GM23248 (cell line): Measurements from ENCODE around the gene IGF1R. TPM values are rescaled to one million over a fixed set of nuclear protein-coding genes. Genes with fewer than 3 reads are reported as not detected.

Experiments used
- DNase-seq: peaks from one replicate; pipeline ENCODE4 v3.0.0-alpha.2; 2015
- H2AFZ ChIP-seq: fragments of 200-600 bp; sonication (generic); 2 replicates; pipeline ENCODE4 v1.6.1; 2016; ENCODE audit warnings: antibody characterized with exemption
- H3F3A ChIP-seq: fragments of 200-600 bp; sonication (generic); 2 replicates; pipeline ENCODE4 v1.6.1; 2016; ENCODE audit warnings: mild to moderate bottlenecking, antibody characterized with exemption, mixed run types; ENCODE audit not compliant: insufficient read depth
- H3K27ac ChIP-seq: fragments of 200-600 bp; sonication (generic); 2 replicates; pipeline ENCODE4 v1.5.1; 2016; ENCODE audit warnings: mild to moderate bottlenecking
- H3K27me3 ChIP-seq: fragments of 200-600 bp; sonication (generic); replicated peaks from 2 replicates; pipeline ENCODE4 v1.6.1; 2016; ENCODE audit warnings: mild to moderate bottlenecking; ENCODE audit not compliant: insufficient read depth
- H3K36me3 ChIP-seq: fragments of 200-600 bp; sonication (generic); 2 replicates; pipeline ENCODE4 v1.6.1; 2016; ENCODE audit warnings: low read depth, mild to moderate bottlenecking
- H3K4me1 ChIP-seq: fragments of 200-600 bp; sonication (generic); 2 replicates; pipeline ENCODE4 v1.6.1; 2016; ENCODE audit warnings: mild to moderate bottlenecking; ENCODE audit not compliant: insufficient read depth
- H3K4me2 ChIP-seq: fragments of 200-600 bp; sonication (generic); one replicate; pipeline ENCODE4 v1.6.1; 2016; ENCODE audit warnings: mild to moderate bottlenecking; ENCODE audit not compliant: unreplicated experiment
- H3K4me3 ChIP-seq: fragments of 200-600 bp; sonication (generic); 2 replicates; pipeline ENCODE4 v1.5.1; 2016; ENCODE audit warnings: mild to moderate bottlenecking
- H3K79me2 ChIP-seq: fragments of 200-600 bp; sonication (generic); 2 replicates; pipeline ENCODE4 v1.6.1; 2016; ENCODE audit warnings: mild to moderate bottlenecking; ENCODE audit not compliant: insufficient read depth
- H3K9ac ChIP-seq: fragments of 200-600 bp; sonication (generic); 2 replicates; pipeline ENCODE4 v1.6.1; 2016; ENCODE audit warnings: mild to moderate bottlenecking
- H3K9me2 ChIP-seq: fragments of 200-600 bp; sonication (generic); 2 replicates; pipeline ENCODE4 v1.6.1; 2016; ENCODE audit warnings: mixed run types, mild to moderate bottlenecking, moderate library complexity; ENCODE audit not compliant: insufficient read depth
- H3K9me3 ChIP-seq: fragments of 200-600 bp; sonication (generic); one replicate; pipeline ENCODE4 v1.6.1; 2017; ENCODE audit warnings: low read depth
- H4K20me1 ChIP-seq: fragments of 200-600 bp; sonication (generic); 2 replicates; pipeline ENCODE4 v1.6.0; 2016; ENCODE audit not compliant: insufficient read depth
- EZH2 ChIP-seq: fragments of 200-600 bp; sonication (generic); IDR thresholded peaks from 2 replicates; pipeline ENCODE4 v1.6.1; 2018; ENCODE audit warnings: antibody characterized with exemption, mild to moderate bottlenecking; ENCODE audit not compliant: insufficient read depth, poor library complexity, severe bottlenecking
- EZH2phosphoT487 ChIP-seq: fragments of 200-600 bp; sonication (generic); IDR thresholded peaks from 2 replicates; pipeline ENCODE4 v1.6.1; 2018; ENCODE audit warnings: antibody characterized with exemption, moderate library complexity, mild to moderate bottlenecking, low read depth; ENCODE audit not compliant: insufficient read depth
- WGBS, 2 experiments: methylation state at CpG; one replicate each; pipeline ENCODE4 v1.1.6; 2015 to 2017; ENCODE audit warnings: low lambda C conversion rate in 2 of 2, low coverage in 1 of 2; ENCODE audit errors: missing lambda C conversion rate in 2 of 2; 5-methylcytosine and 5-hydroxymethylcytosine counted together
- in situ Hi-C: fragments of 300-500 bp; cut with MboI; formaldehyde crosslinking; loops from 2 replicates; pipeline ENCODE4 v1.15.0; 2020
- polyA plus RNA-seq: library from polyadenylated mRNA; unstranded; fragments of >200 nt; fragmentation: Nextera tagmentation; extraction: Ambion mirVana; gene quantifications from 2 replicates; pipeline ENCODE4 v1.2.1, GENCODE V29; 2016
- total RNA-seq: library from RNA; depleted of rRNA; stranded (reverse); fragments of >200 nt; shearing (Covaris generic); gene quantifications from 2 replicates; pipeline ENCODE4 v1.2.3, GENCODE V29; 2014

IGF1R gene
- total and polyA plus RNA-seq, 2 experiments from 2014 or later: 22.0 to 48.6 TPM

DNA sequence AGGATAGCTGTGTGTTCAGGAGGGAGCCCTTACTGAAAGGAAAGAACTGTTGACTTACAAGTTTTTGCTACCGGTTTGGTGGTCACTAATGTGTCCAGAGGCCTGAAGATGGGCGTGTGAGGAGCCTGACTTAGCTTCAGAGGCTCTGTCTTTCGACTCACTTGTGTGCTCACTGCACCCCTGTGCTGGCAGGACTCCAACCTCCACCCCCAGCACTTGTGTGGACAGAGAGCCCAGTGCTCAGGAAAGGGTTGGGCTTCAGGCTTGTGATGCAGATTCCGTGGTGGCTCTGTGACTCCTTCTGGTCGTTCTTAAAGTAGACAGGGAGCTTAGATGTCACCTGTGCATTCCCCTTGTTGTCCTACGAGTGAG is 258.4 kb downstream of the IGF1R start:
- Histone ChIP-seq H3K9me3 (no peaks in the 10 kb centered on the region), H3K9ac (no peak overlapping the region), H3K4me3 (no peak overlapping the region), H3K4me2 (no peak overlapping the region), H3K27me3 (no peaks in the 10 kb centered on the region), H3F3A (peaks cover 26% of the 10 kb centered on the region), H2AFZ (no peak overlapping the region), H3K27ac (no peak overlapping the region), H3K79me2 (peaks cover 90% of the 10 kb centered on the region), H3K36me3 (peaks cover 18% of the 10 kb centered on the region), H3K4me1 (peaks cover 40% of the 10 kb centered on the region), H4K20me1 (no peaks in the 10 kb centered on the region), H3K9me2 (no peaks in the 10 kb centered on the region)
- in situ Hi-C loops: no loop called here
- no peak for TF ChIP-seq EZH2phosphoT487
- no peak for TF ChIP-seq EZH2
- DNase-seq: peak; percentile 48
- WGBS, 2 experiments: 75 to 76% methylated on average over 6 of the region's 6 CpGs

DNA sequence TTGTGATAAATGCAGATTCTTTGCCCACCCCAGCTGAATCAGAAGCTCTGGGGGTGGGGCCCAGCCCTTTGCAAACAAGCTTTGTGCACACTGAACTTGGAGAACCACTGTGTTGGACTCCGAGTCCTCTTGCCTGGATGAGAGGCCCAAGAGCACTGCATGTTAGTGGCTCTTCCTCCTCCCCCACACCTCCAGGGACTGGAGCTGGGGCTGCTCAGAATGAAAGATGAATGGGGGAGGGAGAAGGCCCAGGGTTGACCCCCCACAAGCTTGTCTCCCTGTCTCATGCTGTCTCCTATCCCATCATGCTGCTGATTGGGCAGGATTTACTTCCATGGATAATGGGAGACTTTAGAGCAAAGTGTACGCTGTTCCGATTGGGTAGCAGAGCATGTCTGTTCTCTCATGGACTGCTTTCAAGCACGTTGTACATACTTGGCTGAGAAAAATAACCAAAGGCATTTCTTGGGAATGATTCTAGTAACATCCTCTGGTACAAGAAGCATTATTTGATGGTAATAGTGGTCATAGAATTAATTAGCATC is 259.7 kb downstream of the IGF1R start:
- Histone ChIP-seq H3K4me1 (peaks cover 40% of the 10 kb centered on the region), H2AFZ (no peak overlapping the region), H3K27me3 (no peaks in the 10 kb centered on the region), H3K9me2 (no peaks in the 10 kb centered on the region), H4K20me1 (no peaks in the 10 kb centered on the region), H3K79me2 (peaks cover 88% of the 10 kb centered on the region), H3F3A (peaks cover 26% of the 10 kb centered on the region), H3K4me3 (no peak overlapping the region), H3K36me3 (peaks cover 31% of the 10 kb centered on the region), H3K27ac (no peak overlapping the region), H3K9me3 (no peaks in the 10 kb centered on the region), H3K9ac (no peak overlapping the region), H3K4me2 (no peak overlapping the region)
- 79% methylated on average over 4 of the region's 4 CpGs for WGBS, 2 experiments
- TF ChIP-seq EZH2phosphoT487: no peak
- TF ChIP-seq EZH2: no peak
- DNase-seq: no peak
- in situ Hi-C loops: no loop called here

DNA sequence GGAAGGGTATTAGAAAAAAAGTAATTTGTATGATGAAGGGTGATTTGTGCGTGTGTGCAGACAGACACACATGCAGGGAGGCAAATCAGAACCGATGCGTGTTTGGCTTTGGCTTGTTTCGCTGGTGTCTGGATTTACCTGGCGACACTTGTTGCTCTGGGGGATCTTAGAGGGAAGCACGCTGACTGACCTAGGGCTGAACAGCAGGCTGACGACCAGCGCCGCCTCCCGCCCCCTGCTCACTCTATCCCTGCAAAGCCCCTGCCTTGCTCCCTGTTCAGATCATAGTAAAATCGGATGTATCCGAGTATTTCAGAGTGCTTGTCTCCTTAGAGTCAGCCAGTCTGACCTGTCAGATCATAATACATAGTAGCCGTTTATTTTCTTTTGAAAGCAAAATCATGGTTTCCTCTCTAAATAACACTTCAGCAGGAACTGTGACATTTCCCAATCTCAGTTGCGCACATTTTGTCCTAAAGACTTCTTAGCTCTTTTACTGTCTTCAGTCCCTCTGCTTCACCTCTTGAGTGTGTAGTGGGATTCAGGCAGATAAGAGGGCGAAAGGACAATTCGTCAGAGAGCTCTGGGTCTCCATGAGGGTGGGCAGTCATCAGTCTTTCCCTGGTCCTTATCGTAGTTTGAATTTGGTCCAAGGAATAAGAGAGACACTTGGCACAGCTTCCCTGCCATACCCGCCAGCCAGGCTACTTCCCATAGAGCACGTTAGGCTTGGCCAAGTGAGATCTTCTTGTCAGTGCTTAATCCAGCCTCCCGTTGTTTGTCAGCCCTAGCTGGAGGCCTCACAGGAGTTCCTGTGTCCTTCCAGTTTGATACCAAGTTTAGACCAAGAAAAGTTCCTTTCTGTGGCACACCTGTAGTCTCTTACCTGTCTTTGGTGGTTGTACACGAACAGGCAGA is 261.9 kb downstream of the IGF1R start:
- Histone ChIP-seq H3K36me3 (peaks cover 44% of the 10 kb centered on the region), H3K79me2 (peaks cover 68% of the 10 kb centered on the region), H3K9ac (no peak overlapping the region), H3K4me1 (peaks cover 34% of the 10 kb centered on the region), H3K27ac (no peak overlapping the region), H3K9me2 (no peaks in the 10 kb centered on the region), H3K4me2 (no peak overlapping the region), H3K9me3 (no peaks in the 10 kb centered on the region), H3K4me3 (no peak overlapping the region), H3F3A (peaks cover 30% of the 10 kb centered on the region), H4K20me1 (no peaks in the 10 kb centered on the region), H3K27me3 (no peaks in the 10 kb centered on the region), H2AFZ (no peak overlapping the region)
- no peak for DNase-seq
- in situ Hi-C loops: no loop called here
- 89 to 91% methylated on average over 21 of the region's 21 CpGs for WGBS, 2 experiments
- no peak for TF ChIP-seq EZH2
- no peak for TF ChIP-seq EZH2phosphoT487

DNA sequence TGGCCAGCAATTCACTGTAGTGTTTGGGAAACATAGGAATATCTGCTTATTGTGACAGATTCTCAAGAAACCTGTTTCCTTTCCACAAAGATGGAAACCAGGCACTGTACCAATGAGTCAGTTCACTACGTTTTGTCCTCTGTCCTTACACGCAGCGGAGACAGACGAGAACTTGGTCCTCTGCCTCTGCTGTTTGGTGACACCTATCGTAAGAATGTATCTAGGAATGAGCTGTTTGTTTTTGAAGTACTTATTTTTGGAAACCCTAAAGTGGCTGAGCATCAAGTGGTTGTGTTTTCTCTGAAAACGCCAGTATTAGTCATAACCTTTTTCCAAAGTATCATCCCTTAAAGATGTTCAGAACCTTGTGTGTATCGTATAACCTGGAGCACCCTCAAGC is 266.3 kb downstream of the IGF1R start:
- H3K4me2 ChIP-seq: peak overlapping the region; percentile 48
- peaks cover 33% of the 10 kb centered on the region for H3F3A ChIP-seq
- no peaks in the 10 kb centered on the region for H4K20me1 ChIP-seq
- no peak overlapping the region for H3K9ac ChIP-seq
- no peaks in the 10 kb centered on the region for H3K27me3 ChIP-seq
- peak; percentile 94 for DNase-seq
- whole genome bisulfite sequencing, 2 experiments: 13 to 19% methylated on average over 7 of the region's 7 CpGs
- peaks cover 16% of the 10 kb centered on the region for H3K4me1 ChIP-seq
- peak overlapping the region; percentile 69 for H3K27ac ChIP-seq
- in situ Hi-C loops: no loop called here
- H2AFZ ChIP-seq: no peak overlapping the region
- H3K4me3 ChIP-seq: no peak overlapping the region
- H3K36me3 ChIP-seq: peaks cover 53% of the 10 kb centered on the region
- H3K9me3 ChIP-seq: no peaks in the 10 kb centered on the region
- no peaks in the 10 kb centered on the region for H3K9me2 ChIP-seq
- peaks cover 41% of the 10 kb centered on the region for H3K79me2 ChIP-seq
- TF ChIP-seq EZH2phosphoT487: no peak
